NCI-H1436 (cell line): Measurements from ENCODE around the gene GNAI3.
A peak's percentile ranks its signal among the peaks of the same experiment; 100 is the strongest.
"Not testable (repeated sequence)": the region's sequence is repeated elsewhere in the genome, so short reads cannot be mapped to it uniquely, and the experiment has no call there.

Experiments used
- DNase-seq: peaks from one replicate; lab custom pipeline; 2025; lab: John Stamatoyannopoulos, UW

GNAI3 gene

DNA sequence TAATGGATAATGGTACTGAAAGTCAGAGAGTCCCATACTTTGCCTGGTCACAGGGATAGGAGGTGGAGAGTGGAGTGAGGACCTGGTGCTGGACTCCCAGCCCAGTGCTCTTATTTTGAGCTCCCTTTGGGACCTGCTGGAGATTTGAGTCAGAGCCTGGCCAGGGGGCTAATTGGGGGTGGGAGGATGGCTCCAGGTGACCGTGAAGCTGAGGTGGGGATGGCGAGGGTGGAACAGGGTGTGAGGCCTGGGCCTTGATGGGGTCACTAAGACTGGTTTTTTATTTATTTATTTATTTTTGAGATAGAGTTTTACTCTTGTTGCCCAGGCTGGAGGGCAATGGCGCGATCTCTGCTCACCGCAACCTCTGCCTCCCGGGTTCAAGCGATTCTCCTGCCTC lies 89.0 kb downstream of the GNAI3 start:
- DNase-seq = no peak

DNA sequence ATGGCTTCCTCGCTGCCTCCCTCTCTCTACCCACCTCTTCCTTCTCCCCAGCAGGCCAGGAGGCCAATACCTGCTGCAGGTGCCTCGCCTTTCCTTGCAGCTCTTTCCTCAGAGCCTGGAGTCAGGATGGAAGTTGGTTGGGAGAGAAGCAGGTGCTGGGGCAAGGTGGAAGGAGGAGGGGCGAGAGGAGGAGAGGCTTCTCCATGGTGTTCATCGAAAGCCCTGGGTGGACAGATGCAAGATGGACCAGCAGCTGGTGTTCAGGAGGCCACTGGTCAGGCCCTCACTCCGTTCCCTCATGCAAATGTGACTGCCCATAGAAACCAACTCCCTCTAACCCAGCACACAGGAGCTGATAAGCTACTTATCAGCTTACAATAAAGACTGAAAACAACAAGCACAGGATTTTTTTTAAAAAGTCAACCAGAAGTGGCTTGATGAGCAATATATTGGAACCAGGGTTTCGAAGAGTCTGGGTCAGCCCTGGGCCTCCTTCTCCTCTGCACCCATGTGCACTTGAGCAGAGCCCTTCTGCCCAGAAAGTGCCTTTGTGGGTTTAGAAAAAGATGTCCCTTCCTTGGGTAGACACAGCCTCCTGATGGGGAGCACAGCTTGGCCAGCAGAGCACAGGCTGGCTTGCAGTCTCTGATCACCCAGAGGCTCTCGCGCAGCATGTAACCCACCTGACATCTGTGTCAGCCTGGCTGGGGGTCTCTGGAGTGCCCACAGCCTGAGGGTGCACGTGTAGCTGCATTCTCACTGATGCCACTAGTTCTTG lies 90.8 kb downstream of the GNAI3 start:
- no peak for DNase-seq

DNA sequence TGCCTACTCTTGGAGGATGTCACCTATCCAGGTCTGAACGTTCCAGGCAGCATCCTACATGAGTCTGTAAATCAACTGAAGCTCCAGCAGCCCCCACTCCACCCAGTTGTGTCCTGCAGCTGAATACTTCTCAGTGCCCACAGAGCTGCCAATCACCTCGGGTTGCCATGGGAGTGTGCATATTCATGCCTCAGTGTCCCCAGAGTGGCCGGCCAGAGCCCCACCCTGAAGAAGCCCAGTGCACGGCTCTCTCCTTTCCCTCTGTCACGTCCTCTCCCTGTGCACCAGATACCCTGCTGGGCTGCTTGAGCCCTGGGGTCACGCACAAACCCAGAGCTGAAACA lies 91.4 kb downstream of the GNAI3 start:
- no peak for DNase-seq

DNA sequence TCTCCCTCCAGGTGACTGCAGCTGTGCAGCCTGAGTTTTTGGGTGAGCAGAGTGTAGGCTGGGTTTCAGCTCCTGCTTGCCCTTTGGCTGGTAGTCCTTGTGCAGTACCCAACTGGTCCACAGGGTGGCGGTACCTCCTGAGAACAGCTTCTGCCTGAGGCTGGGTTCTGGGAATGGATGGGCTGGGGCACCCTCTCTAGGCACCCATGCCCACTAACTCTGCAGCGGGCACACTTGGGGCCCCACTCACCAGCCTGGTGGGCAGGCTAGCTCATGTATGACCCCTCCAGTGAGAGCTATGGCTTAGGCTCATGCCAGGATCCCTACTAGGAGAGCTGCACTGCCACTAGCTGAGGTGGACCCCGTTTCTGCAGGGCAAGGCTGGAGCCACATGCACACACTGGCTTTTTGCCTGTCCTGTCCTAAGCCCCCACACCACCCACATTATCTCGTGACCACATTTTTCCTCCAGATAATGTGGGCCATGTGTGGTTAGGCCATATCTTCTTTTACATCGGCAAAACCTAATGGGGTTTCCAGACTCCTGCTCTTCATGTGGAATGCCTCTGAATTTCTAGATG lies 92.0 kb downstream of the GNAI3 start:
- peak; percentile 68 for DNase-seq

DNA sequence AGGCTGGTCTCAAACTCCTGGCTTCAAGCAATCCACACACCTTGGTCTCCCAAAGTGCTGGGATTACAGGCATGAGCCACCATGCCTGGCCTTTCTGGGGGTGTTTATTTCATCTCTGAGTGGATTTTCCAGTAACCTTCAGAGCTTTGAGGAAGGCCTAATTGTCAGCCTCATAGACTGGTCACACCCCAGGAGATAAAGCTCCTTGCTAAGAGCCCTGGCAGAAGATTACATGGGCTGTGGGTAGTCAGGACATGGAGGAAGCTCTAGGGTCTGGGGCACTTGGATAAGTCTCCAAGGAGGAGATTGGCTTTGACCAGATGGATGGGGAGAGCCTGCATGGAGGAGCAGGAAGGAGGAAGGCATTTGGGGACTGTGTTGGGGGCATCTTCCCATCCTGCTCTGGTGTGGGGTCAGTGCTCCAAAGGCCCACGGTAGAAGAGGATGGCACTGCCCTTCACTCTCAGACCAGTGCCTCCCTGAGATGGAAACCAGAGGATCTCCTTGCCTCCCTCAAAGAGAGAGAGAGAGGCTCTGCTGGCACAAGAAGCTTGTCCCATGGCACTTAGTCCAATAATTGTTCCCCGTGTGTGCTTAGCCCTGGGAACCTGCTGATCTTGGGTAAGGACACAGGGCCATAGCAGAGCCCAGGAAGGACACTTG lies 92.8 kb downstream of the GNAI3 start:
- no peak for DNase-seq

DNA sequence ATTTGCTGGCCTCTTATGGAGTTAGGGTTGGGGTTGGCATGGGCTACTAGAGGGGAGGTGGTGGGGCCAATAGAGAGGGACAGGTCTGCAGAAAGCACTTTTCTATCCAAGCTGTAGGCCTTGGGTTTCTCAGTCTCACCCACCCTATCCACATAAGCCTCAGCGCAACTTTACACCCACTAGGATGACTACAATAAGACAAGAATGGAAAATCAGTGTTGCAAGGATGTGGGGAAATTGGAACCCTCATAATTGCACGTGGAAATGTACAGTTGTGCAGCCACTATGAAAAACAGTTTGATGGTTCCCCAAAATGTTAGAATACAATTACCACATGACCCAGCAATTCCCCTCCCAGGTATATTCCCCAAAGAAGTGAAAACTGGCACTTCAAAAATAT lies 93.4 kb downstream of the GNAI3 start:
- DNase-seq = no peak

DNA sequence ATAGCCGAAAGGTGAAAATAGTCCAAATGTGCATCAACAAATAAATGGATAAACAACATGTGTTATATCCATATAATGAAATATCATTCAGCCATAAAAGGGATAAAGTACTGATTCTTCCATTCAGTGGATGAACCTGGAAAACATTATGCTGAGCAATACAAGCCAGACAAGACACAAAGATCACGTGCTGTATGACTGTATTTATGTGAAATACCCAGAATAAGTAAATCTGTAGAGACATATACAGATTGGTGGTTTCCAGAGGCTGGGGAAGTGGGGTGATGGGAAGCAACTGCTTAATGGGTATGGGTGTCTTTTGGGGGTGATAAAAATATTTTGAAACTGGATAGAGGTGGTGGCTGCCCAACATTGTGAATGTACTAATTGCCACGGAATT lies 94.2 kb downstream of the GNAI3 start:
- no peak for DNase-seq

DNA sequence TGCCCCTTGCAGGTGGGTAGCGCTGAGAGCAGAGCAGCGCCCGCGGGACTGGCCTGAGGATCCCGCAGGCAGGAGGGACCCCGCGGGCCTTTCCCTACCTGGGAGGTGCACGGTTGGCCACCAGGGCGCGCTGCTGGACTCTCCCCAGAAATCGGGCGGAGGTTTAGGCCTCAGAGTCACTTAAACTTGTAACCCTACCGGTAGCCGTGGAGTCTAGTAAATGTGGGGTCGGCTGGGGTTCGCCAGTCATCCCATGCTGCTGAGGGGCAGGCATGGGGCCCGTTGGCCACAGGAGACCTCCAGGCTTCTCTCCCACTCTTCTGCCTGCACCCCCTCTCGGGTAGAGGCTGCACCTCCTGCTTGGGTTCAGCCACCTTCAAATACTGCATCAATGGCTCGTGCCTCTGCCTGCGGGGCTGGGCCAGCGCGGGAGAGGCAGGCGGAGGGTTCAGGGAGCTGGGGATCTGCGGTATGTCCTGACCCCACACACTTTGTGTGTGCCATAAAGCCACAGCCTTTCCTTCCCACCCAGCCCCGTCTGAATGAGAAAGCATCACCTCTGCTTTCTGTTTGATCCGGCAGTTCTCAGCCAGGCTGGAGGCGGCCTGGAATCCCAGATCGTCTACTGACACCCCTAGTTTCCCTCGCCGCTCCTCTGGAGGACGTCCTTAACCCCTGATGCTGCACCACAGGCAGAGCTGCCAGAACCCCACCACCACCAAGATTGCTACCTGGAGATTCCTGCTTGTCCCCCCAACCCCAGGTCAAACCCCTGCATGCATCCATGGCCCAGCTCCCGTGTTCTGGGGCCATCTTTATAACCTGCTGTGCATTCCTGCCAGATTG lies 95.2 kb downstream of the GNAI3 start:
- peak; percentile 43 for DNase-seq

DNA sequence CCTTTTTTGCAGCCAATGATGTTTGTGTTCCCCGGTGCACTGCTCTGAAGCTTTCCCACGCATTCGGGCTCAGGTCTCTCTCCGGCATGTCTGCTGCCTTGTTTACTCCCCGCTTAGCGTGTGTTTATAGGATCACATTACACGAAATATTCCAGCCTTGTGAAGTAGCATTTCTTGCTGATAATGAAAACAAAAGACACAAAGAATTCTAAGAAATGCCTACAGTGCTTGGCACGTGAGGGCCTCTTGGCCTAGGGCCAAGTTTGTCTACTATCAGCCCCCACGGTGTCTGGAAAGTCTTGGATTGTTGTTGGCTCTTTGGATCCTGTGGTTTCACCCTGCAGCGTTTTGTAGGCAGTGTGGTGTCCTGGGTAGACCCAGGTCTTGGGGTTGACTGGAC lies 96.3 kb downstream of the GNAI3 start:
- DNase-seq = no peak

DNA sequence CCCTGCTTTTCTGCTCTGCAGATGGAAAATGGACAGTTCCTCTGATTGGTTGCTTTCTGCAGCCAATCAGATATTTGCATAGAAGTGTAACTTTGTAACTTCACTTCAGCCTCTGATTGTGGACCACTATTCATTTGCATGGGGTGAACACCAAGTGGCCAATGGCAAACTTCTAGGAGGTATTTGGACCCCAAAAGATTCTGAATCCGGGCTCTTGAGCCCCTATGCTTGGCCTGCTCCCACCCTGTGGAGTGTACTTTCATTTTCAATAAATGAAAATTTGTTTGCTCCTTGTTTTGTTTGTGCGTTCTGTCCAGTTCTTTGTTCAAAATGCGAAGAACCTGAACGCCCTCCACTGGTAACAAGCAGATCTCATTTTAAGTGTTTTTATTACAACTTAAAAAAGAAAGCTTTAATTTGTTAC lies 101.1 kb downstream of the GNAI3 start:
- DNase-seq = no peak

DNA sequence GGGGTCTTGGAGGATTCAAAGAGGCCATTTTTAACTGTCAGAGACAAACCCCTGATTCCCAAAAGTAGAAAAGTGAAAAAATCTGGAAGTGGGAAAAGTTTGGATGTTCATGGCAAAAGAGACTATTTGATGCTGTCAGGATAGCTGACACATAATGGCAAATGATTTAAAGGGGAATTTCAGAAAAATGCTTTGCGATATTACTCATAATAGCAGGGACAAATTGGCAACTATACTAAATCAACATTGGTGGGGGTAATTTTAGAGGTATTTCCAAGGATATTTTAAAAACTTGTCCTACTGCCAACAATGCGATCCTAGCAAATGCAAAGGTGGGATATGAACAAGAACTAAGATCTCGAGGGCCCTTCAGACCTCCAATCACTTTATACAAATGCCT lies 102.2 kb downstream of the GNAI3 start:
- DNase-seq = no peak

DNA sequence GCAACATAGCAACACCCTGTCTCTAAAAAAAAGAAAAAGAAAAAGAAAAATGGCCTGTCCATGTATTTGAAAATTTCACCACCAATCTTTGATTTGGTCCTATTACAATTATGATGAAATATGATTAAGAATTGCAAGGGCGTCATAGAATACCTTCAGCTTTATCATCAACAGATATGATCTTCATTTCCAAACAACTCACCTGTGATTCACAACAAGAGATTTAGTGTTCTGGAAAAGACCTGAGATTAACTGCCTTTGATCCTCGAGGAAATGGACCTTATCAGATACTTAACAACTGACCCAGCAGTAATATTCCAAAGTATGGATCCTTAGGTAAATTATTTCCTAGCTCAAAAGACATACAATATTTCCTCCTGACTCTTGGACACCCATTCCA lies 104.0 kb downstream of the GNAI3 start:
- no peak for DNase-seq

DNA sequence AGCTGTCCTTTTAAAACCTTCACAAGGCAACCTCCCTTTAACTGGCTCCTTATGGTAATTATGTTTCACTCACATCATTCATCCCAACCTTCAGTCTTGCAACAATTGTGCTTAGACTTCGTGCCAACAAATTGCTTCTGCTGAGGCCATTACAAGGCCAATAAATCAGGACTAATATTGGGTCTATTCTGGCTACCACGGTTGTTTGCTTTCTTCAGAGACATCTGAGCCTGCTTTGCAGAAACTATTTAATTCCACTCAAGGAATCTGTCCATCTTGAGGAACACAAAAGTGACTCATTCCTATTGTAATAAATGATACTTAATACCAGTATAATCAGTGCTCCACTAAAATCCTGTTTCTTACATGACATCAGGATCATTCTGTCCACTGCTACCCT lies 104.9 kb downstream of the GNAI3 start:
- no peak for DNase-seq

DNA sequence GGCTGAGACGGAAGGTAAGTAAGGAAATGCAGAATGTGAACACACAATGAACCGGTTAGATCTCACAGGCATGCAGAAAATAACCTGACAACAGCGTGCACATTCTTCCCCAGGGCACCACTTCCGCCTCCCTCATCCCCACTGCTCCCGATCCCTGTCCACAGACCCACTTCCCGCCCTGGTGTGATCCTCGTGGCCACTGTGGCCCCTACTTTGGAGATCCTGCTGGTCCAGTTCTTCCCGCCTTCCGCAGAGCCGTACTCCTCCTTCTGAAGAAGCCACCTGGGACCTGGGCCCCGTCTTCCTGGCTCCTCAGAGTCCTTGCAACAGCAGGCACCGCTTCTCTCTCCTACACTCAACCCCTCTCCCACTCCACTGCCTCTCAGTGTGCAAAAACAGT lies 106.1 kb downstream of the GNAI3 start:
- DNase-seq = no peak

DNA sequence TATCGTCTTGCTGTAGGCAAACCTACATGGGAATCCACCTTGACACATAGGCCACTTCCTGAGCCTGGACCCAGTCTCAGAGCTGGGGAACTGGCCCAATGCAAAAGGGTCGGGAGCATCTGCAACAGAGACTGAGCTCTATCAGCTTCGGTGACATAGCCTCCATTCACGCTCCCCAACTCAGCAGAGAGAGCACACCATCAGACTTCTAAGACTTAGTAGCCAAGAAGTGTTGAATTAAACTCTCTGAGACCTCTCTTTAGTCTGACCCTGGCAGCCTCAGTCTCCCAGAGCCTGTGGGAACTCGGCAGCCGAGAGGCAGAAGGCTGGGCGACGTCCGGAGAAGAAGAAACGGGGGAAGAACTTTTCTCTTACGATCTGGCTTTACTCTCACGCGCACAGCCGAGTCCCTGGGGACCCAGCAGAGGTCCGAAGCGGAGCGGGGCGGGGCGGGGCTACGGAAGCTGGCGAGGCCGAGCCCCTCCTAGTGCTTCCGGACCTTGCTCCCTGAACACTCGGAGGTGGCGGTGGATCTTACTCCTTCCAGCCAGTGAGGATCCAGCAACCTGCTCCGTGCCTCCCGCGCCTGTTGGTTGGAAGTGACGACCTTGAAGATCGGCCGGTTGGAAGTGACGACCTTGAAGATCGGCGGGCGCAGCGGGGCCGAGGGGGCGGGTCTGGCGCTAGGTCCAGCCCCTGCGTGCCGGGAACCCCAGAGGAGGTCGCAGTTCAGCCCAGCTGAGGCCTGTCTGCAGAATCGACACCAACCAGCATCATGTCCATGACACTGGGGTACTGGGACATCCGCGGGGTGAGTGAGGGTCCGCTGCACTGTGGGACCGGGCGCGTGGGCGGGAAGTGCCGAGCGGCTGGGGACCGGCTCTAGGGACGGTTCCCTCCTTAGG lies 107.5 kb downstream of the GNAI3 start, which contains the start of gene GSTM4:
TSS of gene GSTM4 (plus strand) at position 485 of the 905 bp plus-strand sequence. CDS start at position 776, 291 bp downstream.
- peak; percentile 73 for DNase-seq

DNA sequence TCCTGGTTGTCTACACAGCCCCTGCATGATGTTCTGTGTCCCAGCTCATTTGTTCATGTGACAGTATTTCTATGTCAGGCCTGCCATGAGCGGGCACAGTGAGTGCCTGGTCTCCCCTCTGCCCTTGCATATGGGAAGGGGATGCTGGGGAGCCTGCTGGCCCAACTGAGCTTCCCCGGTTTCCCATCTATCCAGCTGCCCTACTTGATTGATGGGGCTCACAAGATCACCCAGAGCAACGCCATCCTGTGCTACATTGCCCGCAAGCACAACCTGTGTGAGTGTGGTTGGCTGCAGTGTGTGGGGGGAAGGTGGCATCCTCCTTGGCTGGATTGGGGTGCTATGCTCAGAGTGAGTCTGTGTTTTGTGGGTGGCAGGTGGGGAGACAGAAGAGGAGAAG lies 109.0 kb downstream of the GNAI3 start:
- DNase-seq = no peak

DNA sequence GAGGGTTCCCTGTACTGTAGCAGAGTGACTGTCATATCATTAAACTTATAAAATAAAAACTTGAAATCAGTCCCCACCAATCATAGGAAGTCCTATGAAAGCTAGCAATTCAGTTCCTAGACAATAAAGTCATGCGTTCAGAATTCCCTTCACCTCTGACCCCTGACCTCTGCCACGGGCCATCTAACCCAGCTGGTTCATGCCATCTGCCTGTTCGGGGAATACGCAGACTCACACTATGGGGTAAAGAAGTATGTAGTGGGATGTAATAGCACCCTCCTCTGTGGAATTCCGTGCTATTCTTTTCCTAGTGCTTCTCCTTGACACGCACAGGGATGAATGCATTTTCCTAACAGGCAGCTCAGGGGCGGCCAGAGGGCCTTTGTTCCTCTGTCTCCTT lies 109.6 kb downstream of the GNAI3 start:
- DNase-seq = no peak

DNA sequence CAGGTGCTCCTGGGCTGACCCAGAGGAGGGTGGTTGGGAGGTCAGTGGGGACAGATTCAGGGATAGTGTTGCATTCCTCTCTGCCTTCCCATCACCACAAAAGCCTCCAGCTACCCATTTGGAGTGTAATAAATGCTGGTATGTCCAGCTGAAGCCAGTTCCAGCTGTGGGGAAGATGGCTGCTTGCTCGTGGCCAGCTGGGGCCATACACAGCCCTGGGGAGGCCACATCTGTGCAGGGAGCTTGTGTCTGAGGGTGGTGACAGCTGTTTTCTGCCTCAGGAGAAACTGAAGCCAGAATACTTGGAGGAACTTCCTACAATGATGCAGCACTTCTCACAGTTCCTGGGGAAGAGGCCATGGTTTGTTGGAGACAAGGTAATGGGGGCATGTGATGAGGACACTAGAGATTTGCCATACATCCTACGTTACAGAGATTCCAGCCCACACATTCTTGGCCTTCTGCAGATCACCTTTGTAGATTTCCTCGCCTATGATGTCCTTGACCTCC lies 110.2 kb downstream of the GNAI3 start:
- no peak for DNase-seq

DNA sequence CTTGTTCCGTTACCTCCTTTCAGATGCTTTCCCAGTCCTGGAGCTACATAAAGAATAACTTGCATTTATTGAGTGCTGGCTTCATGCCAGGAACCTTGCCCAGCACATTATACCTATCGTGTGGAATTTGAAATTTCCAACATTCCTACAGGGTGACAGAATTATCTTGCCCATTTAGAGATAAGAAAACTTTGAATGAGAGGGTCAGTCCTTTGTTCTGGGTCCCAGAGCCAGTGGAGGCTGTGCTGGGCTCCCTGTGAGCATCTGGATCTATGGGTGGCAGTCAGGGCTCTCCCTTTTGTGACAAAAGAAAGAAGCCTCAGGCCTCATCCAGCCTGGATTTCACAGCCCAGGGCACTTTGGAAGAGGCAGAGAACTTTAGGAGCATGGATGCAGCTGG lies 110.7 kb downstream of the GNAI3 start:
- no peak for DNase-seq

DNA sequence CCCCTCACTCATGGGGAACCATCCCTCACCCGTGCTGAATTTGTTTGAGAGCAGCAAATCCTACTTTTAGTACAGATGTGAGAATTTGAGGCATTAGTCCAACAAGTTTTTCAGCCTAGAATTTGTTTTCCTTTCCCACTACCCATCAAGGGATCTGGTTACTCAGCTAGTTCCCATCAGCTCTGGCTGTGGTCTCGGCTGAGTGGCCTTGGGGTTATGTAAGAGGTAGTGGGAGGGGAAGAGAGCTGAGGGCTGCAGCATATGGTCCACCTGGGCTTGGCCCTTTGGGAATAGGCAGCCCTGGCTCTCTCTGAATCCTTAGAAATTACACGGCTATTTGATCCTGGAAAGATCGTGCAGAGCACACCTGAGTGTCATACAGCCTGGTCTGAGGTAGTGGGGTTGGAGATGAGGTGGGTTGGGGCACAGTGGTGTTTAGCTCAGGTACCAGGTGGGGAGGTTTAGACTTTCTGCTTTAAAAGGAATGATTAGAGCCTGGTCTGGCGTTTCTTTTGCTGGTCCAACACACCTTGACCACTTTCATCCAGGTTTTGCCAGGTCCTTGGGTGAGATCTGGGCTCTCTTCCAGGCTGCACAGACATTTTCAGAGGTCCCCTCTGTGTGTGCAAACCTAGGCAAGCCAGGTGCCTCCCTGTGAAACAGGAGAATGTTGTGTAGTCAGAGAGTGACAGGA lies 111.7 kb downstream of the GNAI3 start:
- DNase-seq = no peak

DNA sequence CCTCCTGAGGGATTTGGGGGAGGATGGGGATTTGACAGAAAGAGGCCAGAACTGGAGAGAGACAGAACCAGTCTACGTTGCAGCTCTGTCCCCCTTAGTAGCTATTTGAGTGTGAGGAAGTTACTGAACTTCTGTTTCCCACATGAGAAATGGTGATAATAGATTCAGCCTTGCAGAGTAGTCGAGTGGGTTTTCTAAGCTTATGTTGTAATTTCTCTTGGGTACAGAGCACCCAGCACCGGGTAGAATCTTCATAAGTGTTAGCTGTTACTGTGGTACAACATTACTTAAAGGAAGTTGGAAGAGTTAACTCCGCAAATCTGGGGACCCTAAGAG lies 112.2 kb downstream of the GNAI3 start:
- DNase-seq = not testable (repeated sequence)
